Spleen (tissue), 11 donors: ENCODE data around the gene EFS. TPM values are rescaled to one million over a fixed set of nuclear protein-coding genes. Genes with fewer than 3 reads are reported as not detected.

Experiments
- DNase-seq: peaks from one replicate; pipeline ENCODE4 v3.0.0-alpha.2; 2020
- H3K27ac ChIP-seq, 8 donors: fragments of 200-600 bp; sonication (generic) in 7 of 8; 1 replicate in 4 of 8; 2 replicates in 4 of 8; pipeline versions ENCODE4 v1.5.0 to v1.8.0; 2016 to 2021; ENCODE audit warnings: inconsistent platforms in 4 of 8, mild to moderate bottlenecking in 4 of 8, moderate library complexity in 1 of 8
- H3K27me3 ChIP-seq, 7 donors: fragments of 200-600 bp; sonication (generic) in 6 of 7; replicated peaks in 1 of 7; 1 replicate in 4 of 7; 2 replicates in 3 of 7; pipeline versions ENCODE4 v1.5.0 to v1.8.0; 2016 to 2021; ENCODE audit warnings: inconsistent platforms in 3 of 7, mild to moderate bottlenecking in 1 of 7
- H3K36me3 ChIP-seq, 6 donors: fragments of 200-600 bp; sonication (generic) in 5 of 6; 1 replicate in 4 of 6; 2 replicates in 2 of 6; pipeline versions ENCODE4 v1.5.0 to v1.8.0; 2016 to 2021; ENCODE audit warnings: inconsistent platforms in 2 of 6
- H3K4me1 ChIP-seq, 6 donors: fragments of 200-600 bp; sonication (generic) in 5 of 6; 1 replicate in 3 of 6; 2 replicates in 3 of 6; pipeline versions ENCODE4 v1.5.0 to v1.8.0; 2016 to 2021; ENCODE audit warnings: inconsistent platforms in 3 of 6
- H3K4me3 ChIP-seq, 8 donors: fragments of 200-600 bp; sonication (generic) in 7 of 8; 1 replicate in 4 of 8; 2 replicates in 4 of 8; pipeline versions ENCODE4 v1.5.0 to v1.8.0; 2016 to 2021; ENCODE audit warnings: inconsistent platforms in 4 of 8, mild to moderate bottlenecking in 4 of 8, moderate library complexity in 2 of 8
- H3K9me3 ChIP-seq, 8 donors: fragments of 200-600 bp; sonication (generic) in 7 of 8; 1 replicate in 4 of 8; 2 replicates in 4 of 8; pipeline versions ENCODE4 v1.5.0 to v1.8.0; 2016 to 2021; ENCODE audit warnings: inconsistent platforms in 4 of 8
- CTCF ChIP-seq, 11 experiments: fragments of 200-600 bp in 7 of 11; fragments of 450-650 bp in 4 of 11; sonication (generic) in 4 of 11; IDR thresholded peaks in 8 of 11; conservative IDR thresholded peaks in 3 of 11; 1 replicate in 7 of 11; 2 replicates in 4 of 11; pipeline versions ENCODE4 v1.4.0 to v1.8.0; 2016 to 2021; ENCODE audit warnings: antibody characterized with exemption in 11 of 11, inconsistent platforms in 4 of 11, mild to moderate bottlenecking in 1 of 11
- POLR2A ChIP-seq, 3 donors: fragments of 450-650 bp; IDR thresholded peaks; one replicate each; pipeline ENCODE4 v1.5.1; 2017; ENCODE audit warnings: antibody characterized with exemption in 3 of 3, mild to moderate bottlenecking in 1 of 3
- POLR2AphosphoS5 ChIP-seq, 3 donors: sonication (generic); formaldehyde crosslinking; IDR thresholded peaks; one replicate each; pipeline ENCODE4 v1.5.1; 2017; ENCODE audit warnings: antibody characterized with exemption in 3 of 3
- WGBS, 5 donors: extraction: QIAGEN DNeasy Blood & Tissue Kit in 3 of 5; methylation state at CpG; one replicate each; pipeline versions ENCODE4 v1.1.5 to v1.1.7; 2013 to 2018; 5-methylcytosine and 5-hydroxymethylcytosine counted together
- intact Hi-C: fragments of 100-400 bp; cut with DNase I; formaldehyde crosslinking; loops from one replicate; pipeline ENCODE4 v1.15.0; 2023; ENCODE audit warnings: low total_unique reads
- polyA plus RNA-seq, 3 donors: library from polyadenylated mRNA; stranded (reverse); fragments of 200-250 nt; gene quantifications; one replicate each; pipeline ENCODE4 v1.2.1, GENCODE V29; 2013
- total RNA-seq, 7 donors: library from RNA; depleted of rRNA in 3 of 7; stranded (reverse); fragments of >200 nt in 3 of 7; fragmentation: NEBNext Ultra II Directional in 4 of 7; extraction: Animal tissue kit (Norgen Biotek cat#: 25700) in 4 of 7; gene quantifications; one replicate each; pipeline versions ENCODE4 v1.1.0 to v1.2.1, GENCODE V29; 2016 to 2021
- donor health status: healthy with polysubstance abuse.
- donor health status: DM: no; HTN: no; CAD: no; lungs with moderate emphysema.
- donor health status: DM: no; HTN: no; CAD: no.
- donor health status: Bipolar disorder and iron deficiency.
- donor health status: healthy.
- donor health status: DM: no; HTN: no; CAD: no.
- donor health status: DM: yes; HTN: yes; CAD: no.

EFS gene
- total and polyA plus RNA-seq, 10 donors = 1.8 to 6.7 (median 3.9) TPM

GRCh38 chr14:23379366-23380196 is 14.6 kb upstream of the EFS start:
- WGBS, 5 donors = 35 to 41% (median 38%) methylated on average over 9 to 12 of the region's 12 CpGs
- peak; percentile 88 for DNase-seq
- Histone ChIP-seq H3K9me3 (no peaks in the 10 kb centered on the region), H3K4me1 (peaks cover 0 to 11% (median 0%) of the 10 kb centered on the region in 6 donors), H3K27me3 (peaks cover 0 to 43% (median 3%) of the 10 kb centered on the region in 7 donors), H3K4me3 (no peak overlapping the region), H3K27ac (no peak overlapping the region), H3K36me3 (no peaks in the 10 kb centered on the region)
- intact Hi-C loops = loop anchor here (5.0 kb wide), 2 partner anchors 52 to 112 kb away; no protein-coding TSS in a partner anchor
- TF ChIP-seq POLR2A (IDR thresholded peaks at IDR 0.05) (no peak), POLR2AphosphoS5 (IDR thresholded peaks at IDR 0.05) (peak in 2 of 3 donors; percentile 48 to 52), CTCF (IDR thresholded peaks at IDR 0.05 in 8 of 11, conservative IDR thresholded peaks at IDR 0.05 in 3 of 11) (peak; percentile 74 to 93 (median 85))

DNA sequence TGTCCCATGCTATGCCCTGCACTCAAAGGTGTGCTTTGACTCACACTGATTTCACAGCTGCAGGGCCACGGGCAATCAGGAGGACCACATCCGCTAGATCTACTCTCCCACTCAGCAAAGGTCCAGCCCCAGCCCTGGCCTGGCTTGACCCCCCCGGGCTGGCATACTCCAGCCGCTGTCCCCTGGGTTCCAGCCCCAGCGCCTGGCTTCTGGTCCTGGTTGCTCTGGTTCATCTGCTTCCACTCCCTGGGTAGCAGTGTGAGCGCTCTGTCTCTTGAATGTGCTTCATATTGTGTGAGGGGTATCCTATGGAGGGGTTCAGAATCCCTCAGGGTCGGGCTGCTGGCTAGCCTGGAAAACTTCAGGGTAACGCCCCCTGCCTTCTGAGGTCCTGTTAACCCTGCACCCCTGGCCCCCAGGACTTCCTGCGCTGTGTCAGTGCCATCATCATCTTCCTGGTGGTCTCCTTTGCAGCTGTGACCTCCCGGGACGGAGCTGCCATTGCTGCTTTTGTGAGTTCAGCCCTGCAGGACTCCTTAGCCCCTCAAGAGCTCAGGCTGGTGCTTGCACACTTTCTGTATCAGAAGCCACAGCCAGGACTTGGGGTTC is 13.7 kb upstream of the EFS start:
- TF ChIP-seq POLR2AphosphoS5 (IDR thresholded peaks at IDR 0.05) (no peak), CTCF (IDR thresholded peaks at IDR 0.05 in 8 of 11, conservative IDR thresholded peaks at IDR 0.05 in 3 of 11) (no peak), POLR2A (IDR thresholded peaks at IDR 0.05) (no peak)
- Histone ChIP-seq H3K4me3 (no peak overlapping the region), H3K4me1 (peaks cover 0 to 11% (median 0%) of the 10 kb centered on the region in 6 donors), H3K36me3 (no peaks in the 10 kb centered on the region), H3K27me3 (peaks cover 0 to 43% (median 3%) of the 10 kb centered on the region in 7 donors), H3K27ac (no peak overlapping the region), H3K9me3 (no peaks in the 10 kb centered on the region)
- intact Hi-C loops = loop anchor here (5.0 kb wide), 1 partner anchor 51 kb away; no protein-coding TSS in a partner anchor
- 75 to 86% (median 80%) methylated on average over 9 to 11 of the region's 11 CpGs for WGBS, 5 donors
- no peak for DNase-seq

DNA sequence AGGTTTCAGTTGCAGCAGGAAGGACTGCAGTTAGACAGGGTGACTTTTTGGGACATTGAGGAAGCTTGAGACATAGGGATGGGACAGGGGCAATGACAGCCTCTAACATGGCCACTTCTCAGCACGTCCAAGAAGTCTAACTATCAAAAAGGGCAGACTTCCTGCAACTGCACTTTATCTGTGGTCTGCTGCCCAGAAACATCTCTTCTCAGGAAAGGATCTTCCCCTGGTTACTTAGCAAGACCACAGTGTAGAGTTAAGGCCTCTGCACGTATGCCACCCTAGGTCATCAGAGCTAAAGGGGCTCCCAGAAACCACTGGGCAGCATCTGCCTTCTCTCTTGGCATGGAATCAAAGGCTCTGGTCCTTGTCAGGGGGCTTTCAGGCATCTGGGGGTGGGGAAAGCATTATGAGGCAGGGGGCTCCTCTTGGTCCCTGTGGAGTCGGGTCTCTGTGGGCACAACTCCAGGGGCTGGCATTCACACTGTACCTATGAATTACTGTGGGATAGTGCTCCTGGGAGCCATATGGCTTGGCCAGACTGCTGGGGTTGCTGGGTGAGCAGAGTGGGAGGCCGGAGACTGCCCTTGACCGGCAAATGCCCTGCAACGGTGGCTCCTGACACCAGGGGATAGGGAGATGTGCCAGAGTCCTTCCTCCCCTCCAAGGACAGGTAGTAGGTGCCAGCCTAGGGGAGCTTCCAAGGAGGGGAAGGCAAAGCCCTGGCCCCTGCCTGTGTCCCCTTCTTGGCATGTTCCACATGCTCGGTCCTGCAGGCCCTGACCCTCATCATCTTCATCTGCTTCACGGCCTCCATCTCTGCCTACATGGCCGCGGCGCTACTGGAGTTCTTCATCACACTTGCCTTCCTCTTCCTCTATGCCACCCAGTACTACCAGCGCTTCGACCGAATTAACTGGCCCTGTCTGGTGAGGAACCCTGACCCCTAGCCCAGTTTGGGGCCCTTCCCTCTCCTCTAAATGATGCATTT is 12.9 kb upstream of the EFS start:
- Histone ChIP-seq H3K27ac (no peak overlapping the region), H3K36me3 (no peaks in the 10 kb centered on the region), H3K4me3 (no peak overlapping the region), H3K4me1 (peaks cover 0 to 11% (median 0%) of the 10 kb centered on the region in 6 donors), H3K27me3 (peaks cover 0 to 43% (median 3%) of the 10 kb centered on the region in 7 donors), H3K9me3 (no peaks in the 10 kb centered on the region)
- 77 to 81% (median 78%) methylated on average over 12 to 14 of the region's 14 CpGs for WGBS, 5 donors
- no peak for TF ChIP-seq POLR2AphosphoS5 (IDR thresholded peaks at IDR 0.05)
- no peak for TF ChIP-seq CTCF (IDR thresholded peaks at IDR 0.05 in 8 of 11, conservative IDR thresholded peaks at IDR 0.05 in 3 of 11)
- TF ChIP-seq POLR2A (IDR thresholded peaks at IDR 0.05) = no peak
- DNase-seq = no peak
- intact Hi-C loops = loop anchor here (5.0 kb wide), 1 partner anchor 51 kb away; no protein-coding TSS in a partner anchor
